Spleen (tissue), 7 donors: ENCODE data around the gene STK24.

ENCODE experiments used
- POLR2A ChIP-seq, 3 donors: fragments of 450-650 bp; IDR thresholded peaks; one replicate each; pipeline ENCODE4 v1.5.1; 2017; ENCODE audit warnings: antibody characterized with exemption in 3 of 3, mild to moderate bottlenecking in 1 of 3
- POLR2AphosphoS5 ChIP-seq, 3 donors: sonication (generic); formaldehyde crosslinking; IDR thresholded peaks; one replicate each; pipeline ENCODE4 v1.5.1; 2017; ENCODE audit warnings: antibody characterized with exemption in 3 of 3
- TF ChIP-seq, protein P1 (sequence below), 11 experiments: fragments of 200-600 bp in 7 of 11; fragments of 450-650 bp in 4 of 11; sonication (generic) in 4 of 11; IDR thresholded peaks in 8 of 11; conservative IDR thresholded peaks in 3 of 11; 1 replicate in 7 of 11; 2 replicates in 4 of 11; pipeline versions ENCODE4 v1.4.0 to v1.8.0; 2016 to 2021; ENCODE audit warnings: antibody characterized with exemption in 11 of 11, inconsistent platforms in 4 of 11, mild to moderate bottlenecking in 1 of 11
- donor health status: DM: no; HTN: no; CAD: no; lungs with moderate emphysema.
- donor health status: DM: no; HTN: no; CAD: no.
- donor health status: DM: no; HTN: no; CAD: no.

DNA sequence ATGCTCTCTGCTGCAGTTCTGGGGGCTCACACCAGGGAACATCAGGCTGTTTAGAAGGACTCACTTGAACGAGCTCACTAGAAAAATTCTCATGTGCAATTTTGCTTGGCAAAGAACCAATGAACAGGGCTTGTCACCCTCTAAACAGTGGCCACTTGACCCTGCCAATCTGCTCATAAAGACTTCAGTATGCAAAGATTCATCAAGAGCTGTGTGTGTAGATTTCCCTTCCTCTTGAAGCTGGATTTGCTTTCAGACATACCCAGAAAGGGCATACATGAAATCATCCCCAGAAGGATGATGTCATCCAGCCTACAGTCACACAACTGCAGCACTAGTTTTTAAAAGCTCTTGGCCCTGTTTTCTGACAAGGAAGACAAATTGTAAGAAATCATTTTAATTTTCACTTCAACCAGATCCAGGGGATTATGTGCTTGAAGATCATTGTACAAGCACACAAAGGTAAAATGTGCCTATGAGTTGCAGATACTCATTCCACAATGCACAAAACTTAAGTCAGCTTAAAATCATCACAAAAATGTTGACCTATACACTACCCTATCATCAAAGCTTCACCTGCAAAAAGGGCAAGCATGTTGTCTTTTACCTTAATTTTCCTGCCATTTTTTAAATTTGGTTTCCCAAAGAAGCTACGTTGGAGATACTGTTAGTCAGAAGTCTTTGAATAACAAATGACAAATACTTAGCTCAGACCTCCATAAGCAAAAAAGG is 5.2 kb upstream of the STK24 start:
- TF ChIP-seq POLR2AphosphoS5 (IDR thresholded peaks at IDR 0.05) = no peak
- no peak for TF ChIP-seq POLR2A (IDR thresholded peaks at IDR 0.05)
- TF ChIP-seq, protein P1, sequence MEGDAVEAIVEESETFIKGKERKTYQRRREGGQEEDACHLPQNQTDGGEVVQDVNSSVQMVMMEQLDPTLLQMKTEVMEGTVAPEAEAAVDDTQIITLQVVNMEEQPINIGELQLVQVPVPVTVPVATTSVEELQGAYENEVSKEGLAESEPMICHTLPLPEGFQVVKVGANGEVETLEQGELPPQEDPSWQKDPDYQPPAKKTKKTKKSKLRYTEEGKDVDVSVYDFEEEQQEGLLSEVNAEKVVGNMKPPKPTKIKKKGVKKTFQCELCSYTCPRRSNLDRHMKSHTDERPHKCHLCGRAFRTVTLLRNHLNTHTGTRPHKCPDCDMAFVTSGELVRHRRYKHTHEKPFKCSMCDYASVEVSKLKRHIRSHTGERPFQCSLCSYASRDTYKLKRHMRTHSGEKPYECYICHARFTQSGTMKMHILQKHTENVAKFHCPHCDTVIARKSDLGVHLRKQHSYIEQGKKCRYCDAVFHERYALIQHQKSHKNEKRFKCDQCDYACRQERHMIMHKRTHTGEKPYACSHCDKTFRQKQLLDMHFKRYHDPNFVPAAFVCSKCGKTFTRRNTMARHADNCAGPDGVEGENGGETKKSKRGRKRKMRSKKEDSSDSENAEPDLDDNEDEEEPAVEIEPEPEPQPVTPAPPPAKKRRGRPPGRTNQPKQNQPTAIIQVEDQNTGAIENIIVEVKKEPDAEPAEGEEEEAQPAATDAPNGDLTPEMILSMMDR (IDR thresholded peaks at IDR 0.05 in 8 of 11, conservative IDR thresholded peaks at IDR 0.05 in 3 of 11) = no peak
